Stimulated activated naive CD4-positive, alpha-beta T cell (primary cell): Measurements from ENCODE around the gene SV2A.
A peak's percentile ranks its signal among the peaks of the same experiment; 100 is the strongest.
"Not testable (repeated sequence)": the region's sequence is repeated elsewhere in the genome, so short reads cannot be mapped to it uniquely, and the experiment has no call there.

Experiments
- DNase-seq, 6 experiments: peaks; one replicate each; lab custom pipeline; 2025; lab: John Stamatoyannopoulos, UW

The SV2A gene

DNA sequence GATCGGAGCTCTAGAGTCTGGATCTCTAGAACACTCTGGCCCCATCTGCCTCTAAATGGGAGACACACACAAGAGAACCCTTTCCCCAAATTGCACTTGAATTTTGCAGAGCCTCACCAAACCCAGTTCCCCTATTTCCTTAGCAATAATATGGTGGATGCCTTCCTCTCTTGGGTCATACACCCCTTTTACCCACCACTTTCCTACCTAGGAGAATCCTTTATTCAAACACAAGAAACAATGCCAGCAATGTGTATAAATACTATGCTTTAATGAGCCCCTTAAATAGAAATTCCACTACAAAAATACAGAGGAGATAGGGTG is 10.7 kb upstream of the SV2A start:
- no peak for DNase-seq

DNA sequence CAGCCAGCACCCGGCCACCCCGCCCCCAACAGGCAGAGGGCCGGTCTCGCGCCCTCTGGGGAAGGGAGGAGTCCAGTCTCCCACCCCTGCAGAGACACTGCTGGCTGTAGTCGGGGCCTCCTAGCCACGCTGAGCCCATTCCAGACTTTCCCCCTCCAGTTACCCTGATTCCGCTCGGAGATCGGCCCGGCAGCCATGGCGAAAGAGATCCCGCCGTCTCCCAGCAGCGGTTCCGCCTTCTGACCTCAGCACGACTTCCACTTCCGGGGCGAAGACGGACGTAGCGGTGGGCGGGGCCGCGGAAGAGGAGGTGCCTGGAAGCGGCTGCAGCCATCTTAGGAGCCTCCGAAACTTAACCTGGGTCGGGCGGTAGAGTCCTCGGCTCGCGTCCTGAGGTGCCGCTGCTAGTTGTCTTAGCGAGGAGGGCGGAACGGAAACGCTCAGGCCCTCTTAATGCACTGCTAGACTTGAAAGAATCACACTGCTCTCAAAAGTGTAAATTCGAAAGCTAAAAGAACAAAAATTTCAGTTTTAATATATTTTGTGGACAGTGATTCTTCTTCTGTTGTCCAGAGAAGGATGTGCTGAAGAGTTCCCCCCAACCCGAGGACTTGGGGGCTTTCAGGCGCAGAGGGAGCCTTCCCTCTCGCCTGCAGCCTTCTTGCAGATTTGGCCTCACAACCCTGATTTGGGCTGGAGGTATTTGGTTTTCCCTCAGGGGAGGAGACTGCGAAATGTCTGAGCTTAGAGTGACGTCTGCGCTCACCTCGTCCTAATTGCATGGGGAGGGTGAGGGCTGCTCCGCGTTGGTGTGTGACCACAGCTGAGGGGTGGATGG is 10.1 kb upstream of the SV2A start, which contains the start of gene SF3B4:
Gene SF3B4 (minus strand): TSS at position 241 of the 838 bp plus-strand sequence. CDS start 44 bp downstream, at position 197.
- DNase-seq: peak; percentile 90 to 94 (median 92)

DNA sequence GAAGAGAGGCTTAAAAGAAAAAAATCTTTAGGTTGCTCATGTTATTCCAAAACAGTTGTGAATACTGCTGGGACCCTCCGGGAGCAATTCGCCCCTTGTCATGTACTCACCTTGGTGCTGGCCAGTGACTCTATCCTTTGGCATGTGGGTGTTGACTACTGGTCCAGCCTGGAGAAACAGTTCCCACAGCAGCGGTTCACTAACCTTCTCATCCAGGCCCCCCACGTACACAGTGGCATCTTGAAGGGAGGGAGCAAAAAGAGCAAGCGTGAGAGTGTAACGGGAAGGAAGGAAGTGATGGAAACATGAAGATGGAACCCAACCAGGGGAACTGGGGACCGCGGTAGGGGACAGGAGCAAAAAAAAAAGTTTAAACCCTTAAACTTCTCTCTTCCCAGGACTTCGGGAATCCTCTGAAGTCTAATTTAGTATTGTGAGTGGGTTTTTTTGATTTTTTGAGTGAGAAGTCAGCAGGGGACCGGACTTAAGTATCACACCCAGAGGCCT is 9.5 kb upstream of the SV2A start:
- no peak for DNase-seq

DNA sequence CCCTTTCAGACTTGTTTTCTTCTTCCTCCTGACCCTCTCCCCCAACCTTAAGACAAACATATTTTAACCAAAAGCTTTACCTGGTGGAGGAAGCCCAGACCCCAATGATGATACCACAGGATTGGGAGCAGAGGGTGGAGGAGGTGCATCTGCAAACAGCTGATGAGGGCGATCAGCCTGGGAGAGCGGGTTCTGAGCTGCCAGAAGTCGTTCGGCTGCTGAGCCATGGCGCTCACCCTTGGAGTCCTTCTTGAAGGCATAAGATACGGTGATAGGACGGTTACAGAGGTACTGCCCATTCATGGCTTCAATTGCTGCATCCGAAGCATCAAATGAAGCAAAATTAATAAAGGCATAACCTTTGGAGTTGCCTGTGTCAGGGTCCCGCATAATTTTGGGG is 8.7 kb upstream of the SV2A start:
- no peak for DNase-seq

DNA sequence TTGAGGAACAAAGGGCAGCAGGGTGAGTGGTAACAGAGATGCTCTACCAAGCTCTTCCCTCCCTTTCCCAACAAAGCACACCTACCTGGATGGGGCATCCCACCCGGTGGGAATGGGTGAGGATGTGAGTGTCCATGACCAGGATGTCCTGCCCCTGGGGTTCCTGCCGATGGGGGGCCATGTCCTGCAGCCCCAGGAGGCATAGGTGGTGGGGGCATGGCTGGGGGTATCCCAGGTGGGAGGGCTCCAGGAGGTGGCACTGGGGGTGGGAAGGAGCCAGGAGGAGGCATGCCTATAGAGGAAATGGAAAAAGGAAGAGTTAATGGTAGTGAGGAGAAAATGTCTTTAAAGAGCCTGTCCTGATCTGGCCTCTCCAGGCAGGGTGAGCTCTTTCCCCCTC is 8.1 kb upstream of the SV2A start:
- DNase-seq: no peak

DNA sequence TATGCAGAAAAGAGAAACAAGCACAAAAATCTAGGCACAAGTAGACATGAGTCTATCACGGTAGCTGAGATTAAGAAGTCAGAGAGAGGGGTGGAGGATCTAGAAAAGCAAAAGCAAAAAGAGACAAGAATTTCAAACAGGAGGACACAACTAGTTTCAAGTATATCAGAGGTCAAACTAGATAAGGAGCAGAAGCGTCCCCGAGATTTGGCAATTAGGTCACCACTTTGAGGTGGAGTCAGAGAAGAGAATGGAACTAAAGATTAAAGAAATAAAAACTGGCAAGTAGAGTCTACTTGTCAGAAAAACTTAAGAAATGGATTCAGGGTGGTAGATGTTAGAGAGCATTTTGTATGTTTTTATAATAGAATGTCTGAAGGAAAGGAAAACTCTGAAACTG is 7.7 kb upstream of the SV2A start:
- DNase-seq: no peak

DNA sequence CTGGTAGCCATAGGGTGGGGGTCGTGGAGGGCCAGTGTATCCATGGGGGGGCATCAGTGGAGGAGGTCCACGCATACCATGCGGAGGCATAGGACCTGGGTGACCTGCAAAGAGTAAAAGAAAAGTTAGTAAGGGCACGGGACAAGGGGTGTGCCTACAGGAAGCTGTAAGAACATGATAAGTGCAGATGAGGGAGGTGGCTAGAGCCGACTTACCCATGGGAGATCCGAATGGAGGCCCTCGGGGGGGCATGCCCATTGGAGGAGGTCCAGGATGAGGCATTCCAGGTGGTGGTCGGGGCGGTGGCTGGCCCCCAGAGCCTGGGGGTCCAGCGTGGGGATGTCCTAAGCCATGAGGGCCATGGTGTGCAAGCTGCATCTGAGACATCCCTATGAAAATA is 6.0 kb upstream of the SV2A start:
- DNase-seq: no peak

DNA sequence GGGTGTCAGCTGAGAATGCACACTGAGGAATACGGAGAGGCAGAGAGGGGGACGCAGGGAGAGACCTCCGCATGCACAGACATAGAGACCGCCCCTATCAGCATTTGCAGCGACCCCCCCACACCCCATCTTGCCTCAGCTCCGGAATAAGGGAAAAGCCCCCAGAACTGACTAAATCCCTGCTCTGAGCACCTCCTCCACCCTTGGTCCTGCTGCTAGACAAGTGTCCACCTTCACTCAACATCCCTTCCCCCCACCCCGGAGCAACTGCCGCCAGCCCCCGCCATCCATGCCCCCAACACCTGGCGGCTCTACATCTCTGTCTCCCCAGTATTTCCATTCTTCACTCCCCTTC is 769 bp downstream of the SV2A start:
- no peak for DNase-seq

DNA sequence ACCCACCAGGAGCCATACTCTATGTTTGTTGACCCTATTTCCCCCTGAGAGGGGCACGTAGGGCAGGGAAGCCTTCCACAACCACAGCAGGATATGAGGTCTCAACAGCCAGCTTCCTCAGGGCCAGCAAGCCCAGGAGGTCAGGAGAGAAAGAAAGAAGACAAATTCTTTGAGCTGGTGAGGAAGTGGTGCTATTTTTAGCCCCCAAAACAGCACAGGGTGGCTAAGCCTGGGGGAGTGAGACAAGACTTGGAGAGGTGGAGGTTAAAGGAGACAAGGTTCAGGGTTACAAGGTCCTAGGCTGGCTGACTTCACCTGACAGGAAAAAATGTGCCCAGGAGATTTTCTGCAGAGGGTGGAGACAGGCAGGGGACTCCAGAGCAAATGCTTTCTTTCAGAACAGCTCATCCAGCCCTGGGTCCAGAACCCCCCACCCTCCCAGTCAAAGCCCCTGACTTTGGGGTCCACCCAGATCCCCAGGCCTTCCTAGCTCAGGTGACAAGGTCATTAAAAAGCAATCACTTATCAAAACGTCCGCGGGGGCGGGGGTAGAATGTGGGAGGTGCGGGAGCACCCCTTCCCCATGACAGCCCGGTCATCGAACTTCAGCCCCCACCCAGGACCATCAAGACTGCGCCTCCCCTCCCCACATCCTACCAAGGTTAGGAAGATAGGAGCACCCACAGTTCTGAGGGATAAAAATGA is 1.3 kb downstream of the SV2A start:
- peak in 1 of 6 experiments; percentile 10 for DNase-seq

DNA sequence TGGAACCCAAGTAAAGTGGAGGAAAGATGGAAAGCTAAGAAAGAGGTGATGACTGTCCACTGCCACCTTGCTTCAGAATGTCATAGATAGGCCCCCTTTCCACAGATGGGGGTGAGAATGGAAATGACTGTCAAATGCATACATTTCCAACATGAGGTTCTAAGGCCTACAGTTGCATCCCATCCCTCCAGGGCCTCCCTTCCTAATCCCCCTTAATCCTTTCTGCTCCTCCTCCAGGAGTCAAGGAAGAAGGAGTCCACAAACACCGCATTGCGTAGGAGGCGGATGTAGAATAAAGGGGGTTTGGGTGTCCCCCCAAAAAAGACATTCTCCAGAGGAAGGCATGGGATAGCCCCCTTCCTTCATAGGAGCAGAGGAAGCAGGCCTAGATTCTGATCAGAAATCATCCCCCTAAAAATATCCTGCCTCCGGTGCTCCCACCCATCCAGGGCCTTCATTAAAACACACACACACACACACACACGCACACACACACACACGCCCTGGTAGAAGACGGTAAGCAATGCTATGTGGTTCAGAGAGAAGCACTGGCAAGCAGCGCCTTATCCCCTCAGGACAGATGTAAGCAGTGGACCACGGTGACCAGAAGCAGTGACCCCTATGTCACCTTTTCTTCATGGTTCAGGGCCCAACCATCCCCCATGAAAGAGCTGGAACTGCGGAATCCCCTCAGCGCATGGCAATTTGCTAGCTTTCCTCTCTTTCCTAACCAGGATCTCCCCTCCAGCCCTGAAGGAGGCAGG is 2.0 kb downstream of the SV2A start:
- no peak for DNase-seq

DNA sequence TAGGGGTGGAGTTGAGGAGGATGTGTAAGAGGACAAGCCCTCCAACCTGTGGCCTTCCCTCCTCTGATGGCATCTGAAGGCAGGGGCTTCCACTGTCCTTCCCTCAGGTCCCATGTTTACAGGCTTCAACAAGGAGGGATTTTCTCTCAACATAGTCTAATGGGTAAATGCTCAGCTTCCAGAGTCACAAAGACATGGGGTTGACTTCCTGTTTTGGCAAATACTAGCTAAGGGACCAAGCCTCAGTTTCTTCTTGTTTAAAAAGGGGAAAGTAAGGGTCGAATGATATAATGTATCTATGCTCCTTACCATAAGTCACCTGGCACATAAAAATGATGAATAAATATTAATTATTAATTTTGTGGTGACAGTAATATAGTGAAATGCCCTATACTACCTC is 3.1 kb downstream of the SV2A start:
- DNase-seq: no peak

DNA sequence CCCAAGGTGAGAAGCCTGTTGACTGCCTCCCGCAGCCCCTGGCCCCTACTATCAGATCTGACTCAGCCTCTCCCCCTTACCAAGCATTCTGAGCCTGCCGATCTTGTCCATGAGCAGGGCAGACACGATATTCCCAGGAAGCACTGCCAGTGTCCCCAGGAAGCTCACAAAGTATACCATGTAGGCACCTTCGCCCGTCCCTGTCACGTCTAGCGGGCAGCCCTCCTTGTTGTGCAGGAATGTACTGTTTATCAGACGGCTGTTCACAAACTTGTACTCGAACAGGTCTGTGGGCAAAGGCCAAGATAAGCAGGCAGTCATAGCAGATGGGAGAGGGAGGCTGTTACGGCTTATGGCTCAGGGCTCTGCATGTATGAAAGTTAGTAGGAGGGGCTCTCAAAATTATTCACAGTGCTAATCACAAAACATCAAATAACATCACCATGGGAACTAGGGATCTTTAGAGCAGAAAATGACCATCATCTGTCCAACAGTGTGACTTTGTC is 11.0 kb downstream of the SV2A start:
- no peak for DNase-seq

DNA sequence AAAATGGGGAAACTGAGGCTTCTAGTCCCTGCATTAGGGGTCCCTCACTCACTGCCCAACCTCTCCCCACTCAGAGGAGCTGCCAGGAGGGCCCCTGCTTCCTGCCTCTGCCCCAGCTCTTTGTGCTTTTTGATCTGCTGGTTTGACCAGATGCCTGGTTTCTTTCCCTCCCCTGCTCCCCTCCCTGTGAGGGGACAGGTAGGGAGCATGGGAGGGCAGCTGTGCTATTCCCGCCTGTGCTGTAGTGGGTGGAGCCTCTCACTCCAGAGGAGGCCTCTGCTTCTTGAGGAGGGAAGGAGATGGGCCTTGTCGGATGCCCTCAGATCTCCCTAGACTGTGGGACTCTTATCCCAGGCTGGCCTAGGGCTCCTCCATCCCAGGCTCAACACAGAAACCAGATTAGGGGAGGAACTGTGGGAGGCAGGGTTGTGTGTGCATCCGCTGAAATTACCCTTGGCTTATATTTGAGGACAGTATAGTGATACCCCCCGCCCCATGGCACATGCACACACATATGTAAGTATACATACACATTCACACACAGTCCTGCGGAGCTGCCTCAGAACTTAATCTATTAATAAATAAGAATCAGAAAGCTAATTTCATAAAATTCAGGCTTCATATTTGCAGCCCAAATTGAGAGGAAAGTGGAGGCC is 13.7 kb downstream of the SV2A start:
- no peak for DNase-seq

DNA sequence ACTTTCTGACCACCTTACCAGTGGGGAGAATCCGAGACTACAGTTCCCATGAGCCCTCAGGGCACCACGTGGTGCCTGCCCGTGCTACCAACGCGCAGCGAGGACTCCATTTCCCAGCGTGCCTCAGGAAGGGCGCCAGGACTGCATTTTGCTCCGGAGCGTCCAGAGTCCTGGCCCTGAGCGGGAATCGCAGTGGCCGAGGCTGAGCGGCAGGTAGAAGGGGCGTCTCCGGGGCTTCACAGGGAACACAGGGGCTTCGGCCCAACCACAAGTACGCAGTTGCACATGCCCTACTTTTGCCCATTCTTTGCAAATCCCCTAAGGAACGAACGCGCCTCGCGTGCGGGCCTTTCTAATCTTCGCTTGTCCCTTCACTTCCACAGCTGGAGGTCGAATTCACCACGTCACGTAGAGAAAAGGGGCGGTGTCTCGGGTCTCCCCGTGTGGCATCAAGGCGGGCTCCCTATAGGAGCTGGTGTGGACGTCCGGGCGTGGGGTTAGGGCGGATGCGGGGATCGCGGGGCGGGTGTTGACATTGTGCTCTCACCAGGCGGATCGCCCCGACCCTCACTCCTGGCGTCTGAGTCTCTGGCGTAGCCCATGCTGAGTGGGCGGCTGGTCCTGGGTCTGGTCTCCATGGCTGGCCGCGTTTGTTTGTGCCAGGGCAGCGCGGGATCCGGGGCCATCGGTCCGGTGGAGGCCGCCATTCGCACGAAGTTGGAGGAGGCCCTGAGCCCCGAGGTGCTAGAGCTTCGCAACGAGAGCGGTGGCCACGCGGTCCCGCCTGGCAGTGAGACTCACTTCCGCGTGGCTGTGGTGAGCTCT is 18.0 kb downstream of the SV2A start, which contains the start of gene BOLA1:
Gene BOLA1 (plus strand): TSS at position 109 of the 825 bp plus-strand sequence. CDS start 492 bp downstream, at position 601.
- peak; percentile 61 to 80 (median 75) for DNase-seq

DNA sequence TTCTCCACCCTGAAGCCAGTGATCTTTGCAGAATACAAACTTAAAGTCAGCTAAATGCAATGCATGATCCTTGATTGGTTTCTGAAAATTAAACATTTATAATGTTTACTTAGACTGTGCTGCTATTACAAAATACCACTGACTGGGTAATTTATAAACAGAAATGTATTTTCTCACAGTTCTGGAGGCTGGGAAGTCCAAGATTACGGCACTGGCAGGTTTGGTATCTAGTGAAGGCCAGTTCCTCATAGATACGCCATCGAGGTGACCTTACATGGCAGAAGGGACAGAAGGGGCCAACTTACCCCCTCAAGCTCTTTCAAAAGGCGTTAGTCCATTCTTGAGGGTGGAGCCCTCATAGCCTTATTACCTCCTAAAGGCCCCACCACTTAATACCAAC is 21.1 kb downstream of the SV2A start:
- no peak for DNase-seq

DNA sequence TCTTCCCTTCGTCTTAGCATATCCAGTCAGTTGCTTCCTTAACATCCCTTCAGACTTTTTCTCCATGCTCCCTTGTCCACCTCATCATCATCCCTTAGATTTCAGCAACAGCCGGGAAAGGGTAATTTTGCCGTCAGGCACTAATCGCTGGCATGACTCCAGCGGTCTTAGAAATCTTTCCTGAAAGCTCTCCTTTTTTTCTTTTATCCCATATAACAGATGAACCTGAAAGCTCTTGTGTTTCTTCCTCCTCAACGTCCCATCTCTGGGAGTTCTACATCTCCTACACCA is 28.7 kb downstream of the SV2A start:
- DNase-seq: no peak

DNA sequence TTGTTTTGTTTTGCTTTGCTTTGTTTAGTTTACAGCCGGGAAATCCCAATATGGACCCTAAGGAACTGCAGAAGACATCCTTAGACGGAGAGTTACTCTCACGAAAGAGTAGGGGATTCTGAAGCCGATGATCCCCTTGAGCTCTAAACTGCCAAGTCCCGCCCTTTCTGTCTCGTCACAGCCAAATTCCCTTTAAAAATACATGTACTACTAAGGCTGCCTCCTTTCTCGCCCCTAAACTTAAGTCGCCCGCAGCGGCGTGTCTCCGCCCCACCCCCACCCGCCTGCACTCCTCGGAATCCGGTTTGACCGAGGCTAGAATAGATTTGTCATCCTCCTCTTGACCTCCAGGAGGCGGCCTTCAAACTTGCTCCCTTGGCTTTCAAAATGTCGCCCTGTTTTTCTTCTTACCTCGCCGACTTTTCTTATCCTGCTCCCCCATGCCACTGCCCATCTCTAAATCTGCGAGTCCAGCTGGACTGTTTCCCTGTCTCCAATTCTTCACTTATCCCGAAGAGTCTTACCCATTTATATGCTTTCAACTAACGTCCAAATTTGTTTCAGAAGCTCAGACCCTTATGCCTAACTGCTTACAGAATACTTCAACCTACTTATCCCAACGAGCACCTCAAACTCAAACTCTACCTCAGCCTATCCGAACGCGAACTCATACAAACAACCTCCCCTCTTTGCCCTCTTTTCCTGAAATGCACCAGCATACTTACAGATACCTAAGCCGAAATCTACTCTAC is 29.2 kb downstream of the SV2A start:
- DNase-seq: peak in 3 of 6 experiments; percentile 48 to 73 (median 56)

DNA sequence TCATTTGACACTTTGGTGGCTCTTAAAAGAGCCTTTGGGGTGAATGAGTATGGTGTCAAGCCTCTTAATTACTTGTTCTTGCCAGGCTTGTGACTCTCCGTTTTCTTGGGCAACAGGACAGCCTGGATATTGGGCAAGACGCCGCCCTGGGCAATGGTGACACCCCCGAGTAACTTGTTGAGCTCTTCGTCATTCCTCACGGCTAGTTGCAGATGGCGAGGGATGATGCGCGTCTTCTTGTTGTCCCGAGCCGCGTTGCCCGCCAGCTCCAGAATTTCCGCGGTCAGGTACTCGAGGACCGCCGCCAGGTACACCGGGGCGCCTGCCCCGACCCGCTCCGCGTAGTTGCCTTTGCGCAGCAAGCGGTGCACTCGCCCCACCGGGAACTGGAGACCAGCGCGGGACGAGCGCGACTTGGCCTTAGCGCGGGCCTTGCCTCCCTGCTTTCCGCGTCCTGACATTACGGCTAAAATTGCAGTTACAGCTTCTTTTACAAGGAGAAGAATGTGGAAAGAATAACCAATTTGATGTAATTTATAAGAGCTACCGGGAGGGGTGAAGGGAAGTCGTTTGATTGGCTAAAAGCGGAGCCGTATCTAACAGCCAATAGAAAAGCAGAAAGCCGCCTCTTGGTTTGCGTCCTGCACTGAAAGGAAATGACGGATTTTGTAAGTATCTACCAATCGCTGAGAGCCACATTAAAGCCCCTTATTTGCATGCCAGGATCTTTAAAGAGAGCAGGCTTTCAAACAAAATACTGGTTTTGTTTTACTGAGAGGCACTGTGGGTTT is 30.0 kb downstream of the SV2A start:
- peak; percentile 67 to 95 (median 88) for DNase-seq

DNA sequence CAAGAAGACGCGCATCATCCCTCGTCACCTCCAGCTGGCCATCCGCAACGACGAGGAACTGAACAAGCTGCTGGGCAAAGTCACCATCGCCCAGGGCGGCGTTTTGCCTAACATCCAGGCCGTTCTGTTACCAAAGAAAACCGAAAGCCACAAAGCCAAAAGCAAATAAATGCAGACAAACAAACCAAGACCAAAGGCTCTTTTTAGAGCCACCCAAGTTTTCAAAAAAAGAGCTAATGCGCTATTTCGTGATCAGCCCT is 30.5 kb downstream of the SV2A start:
- not testable (repeated sequence) for DNase-seq
